HEK293T (cell line): ENCODE data around the gene STBD1.

Source experiments
- ARNT ChIP-seq: fragments of 450-650 bp; IDR thresholded peaks from 2 replicates; pipeline ENCODE4 v1.6.1; 2017; ENCODE audit warnings: mild to moderate bottlenecking
- CTBP1 ChIP-seq: fragments of 450-650 bp; IDR thresholded peaks from 2 replicates; pipeline ENCODE4 v1.6.1; 2016; ENCODE audit warnings: borderline replicate concordance
- FOXK2 ChIP-seq: fragments of 450-650 bp; IDR thresholded peaks from 2 replicates; pipeline ENCODE4 v1.6.1; 2016; ENCODE audit warnings: mild to moderate bottlenecking
- SP1 ChIP-seq: fragments of 450-650 bp; IDR thresholded peaks from 2 replicates; pipeline ENCODE4 v1.6.1; 2017
- SUZ12 ChIP-seq: fragments of 450-650 bp; IDR thresholded peaks from 2 replicates; pipeline ENCODE4 v1.6.1; 2016; ENCODE audit warnings: mild to moderate bottlenecking
- TF ChIP-seq, protein P1 (sequence below): fragments of 450-650 bp; IDR thresholded peaks from 2 replicates; pipeline ENCODE4 v1.6.1; 2016

DNA sequence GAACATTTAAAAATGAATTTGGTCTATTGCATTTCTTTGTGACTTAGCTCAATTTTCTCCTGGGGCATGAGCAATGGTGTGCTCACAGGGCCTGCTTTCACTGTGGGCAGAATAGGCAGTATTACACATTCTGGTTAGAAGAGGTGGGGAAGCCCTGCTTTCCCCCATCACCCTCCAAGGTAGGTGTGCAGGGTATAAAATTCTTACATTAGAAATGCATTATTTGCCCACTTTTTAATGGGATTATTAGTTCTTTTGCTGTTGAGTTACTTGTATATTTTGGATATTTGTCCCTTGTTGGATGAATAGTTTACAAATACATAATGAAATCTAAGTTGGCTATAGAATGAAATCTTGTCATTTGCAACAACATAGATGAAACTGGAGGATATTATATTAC lies 8.3 kb upstream of the STBD1 start:
- no peak for TF ChIP-seq FOXK2
- TF ChIP-seq SUZ12 = no peak
- no peak for TF ChIP-seq SP1
- no peak for TF ChIP-seq CTBP1
- TF ChIP-seq ARNT = no peak
- TF ChIP-seq, protein P1, sequence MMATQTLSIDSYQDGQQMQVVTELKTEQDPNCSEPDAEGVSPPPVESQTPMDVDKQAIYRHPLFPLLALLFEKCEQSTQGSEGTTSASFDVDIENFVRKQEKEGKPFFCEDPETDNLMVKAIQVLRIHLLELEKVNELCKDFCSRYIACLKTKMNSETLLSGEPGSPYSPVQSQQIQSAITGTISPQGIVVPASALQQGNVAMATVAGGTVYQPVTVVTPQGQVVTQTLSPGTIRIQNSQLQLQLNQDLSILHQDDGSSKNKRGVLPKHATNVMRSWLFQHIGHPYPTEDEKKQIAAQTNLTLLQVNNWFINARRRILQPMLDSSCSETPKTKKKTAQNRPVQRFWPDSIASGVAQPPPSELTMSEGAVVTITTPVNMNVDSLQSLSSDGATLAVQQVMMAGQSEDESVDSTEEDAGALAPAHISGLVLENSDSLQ = no peak
